Kidney (tissue), 14 donors: ENCODE measurements around the gene CIRBP. TPM values are rescaled to one million over a fixed set of nuclear protein-coding genes. Genes with fewer than 3 reads are reported as not detected.

Experiments used
- DNase-seq, 5 donors: peaks; one replicate each; pipeline ENCODE4 v3.0.0-alpha.2; 2013 to 2020
- FAIRE-seq: peaks from 2 replicates; lab custom pipeline; 2012; peaks lifted over from hg19 to GRCh38; lab: Jason Lieb, UNC
- H3K27ac ChIP-seq, 2 donors: one replicate each; pipeline ENCODE4 v1.7.0; 2013; ENCODE audit warnings: low read depth in 2 of 2, low read length in 2 of 2, inconsistent platforms in 1 of 2
- H3K27me3 ChIP-seq: one replicate; pipeline ENCODE4 v1.7.1; 2013; ENCODE audit warnings: low read length, inconsistent platforms; ENCODE audit not compliant: control insufficient read depth, insufficient read depth
- H3K36me3 ChIP-seq, 3 donors: one replicate each; pipeline versions ENCODE4 v1.7.0 to v1.7.1; 2013; ENCODE audit warnings: low read length in 3 of 3, control low read depth in 1 of 3, inconsistent platforms in 1 of 3; ENCODE audit not compliant: insufficient read depth in 3 of 3, control insufficient read depth in 2 of 3
- H3K4me1 ChIP-seq, 3 donors: one replicate each; pipeline versions ENCODE4 v1.7.0 to v1.7.1; 2013; ENCODE audit warnings: low read length in 3 of 3, inconsistent platforms in 1 of 3, low read depth in 1 of 3; ENCODE audit not compliant: control insufficient read depth in 2 of 3, insufficient read depth in 2 of 3
- H3K4me3 ChIP-seq, 3 donors: one replicate each; pipeline versions ENCODE4 v1.7.0 to v1.8.1; 2013; ENCODE audit warnings: low read length in 3 of 3, control low read depth in 1 of 3, inconsistent platforms in 1 of 3
- H3K9ac ChIP-seq, 3 donors: one replicate each; pipeline versions ENCODE4 v1.7.0 to v1.7.1; 2013; ENCODE audit warnings: low read length in 3 of 3, control low read depth in 1 of 3, inconsistent platforms in 1 of 3
- H3K9me3 ChIP-seq, 3 donors: one replicate each; pipeline versions ENCODE4 v1.7.0 to v1.7.1; 2013; ENCODE audit warnings: low read length in 3 of 3, control low read depth in 1 of 3, inconsistent platforms in 1 of 3; ENCODE audit not compliant: control insufficient read depth in 2 of 3, insufficient read depth in 1 of 3
- CTCF ChIP-seq: IDR thresholded peaks from 3 replicates; pipeline ENCODE4 v1.5.1; 2012; ENCODE audit warnings: mild to moderate bottlenecking, moderate library complexity, borderline replicate concordance; ENCODE audit not compliant: insufficient read depth; ENCODE audit errors: extremely low read depth
- intact Hi-C: fragments of 100-400 bp; cut with DNase I; formaldehyde crosslinking; loops from one replicate; pipeline ENCODE4 v1.11.1; 2022
- polyA plus RNA-seq: library from polyadenylated mRNA; stranded (reverse); fragments of 350-450 nt; fragmentation: Illumina TruSeq; extraction: RNeasy Lipid Tissue Mini Kit (QIAGEN cat#74804); gene quantifications from one replicate; pipeline ENCODE4 v1.2.3, GENCODE V29; 2014; ENCODE audit warnings: low read depth, low replicate concordance; ENCODE audit not compliant: insufficient read depth
- total RNA-seq: library from RNA; stranded (reverse); fragmentation: NEBNext Ultra II Directional; extraction: Animal tissue kit (Norgen Biotek cat#: 25700); gene quantifications from one replicate; pipeline ENCODE4 v1.2.1, GENCODE V29; 2021
- donor health status: control.
- donor health status: control.
- donor health status: control.
- donor health status: control.
- donor health status: control.
- donor health status: DM: yes; HTN: yes; CAD: no.
- donor health status: Normal renal cell carcinoma (clear cell type).

Gene CIRBP
- total and polyA plus RNA-seq, 2 donors from 2014 or later: 408 to 533 TPM

DNA sequence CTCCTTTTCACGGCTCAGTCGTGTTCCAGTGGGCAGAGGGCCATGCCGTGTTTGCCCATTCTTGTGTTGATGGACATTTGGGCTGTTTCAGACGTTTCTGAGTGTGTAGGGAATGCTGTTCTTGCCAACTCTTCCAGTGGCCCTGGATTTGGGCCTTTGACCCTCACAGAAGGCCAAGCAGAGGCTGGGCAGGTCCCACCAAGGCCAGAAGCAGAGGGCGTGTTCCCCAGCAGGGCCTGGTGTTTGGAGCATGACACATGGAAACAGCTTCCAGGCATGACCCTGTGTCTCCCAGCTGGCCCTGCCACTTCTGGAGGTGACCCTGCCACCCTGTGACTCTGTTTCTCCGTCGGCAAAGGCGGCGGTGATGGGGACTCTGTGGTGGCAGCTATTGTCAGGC, 52.4 kb downstream of the CIRBP start:
- FAIRE-seq (no peak), DNase-seq (no peak)
- no peak for TF ChIP-seq CTCF
- no peaks in the 10 kb centered on the region for H3K36me3 ChIP-seq
- H3K9me3 ChIP-seq: no peaks in the 10 kb centered on the region
- H3K27ac ChIP-seq: no peak overlapping the region
- H3K27me3 ChIP-seq: no peaks in the 10 kb centered on the region
- no peaks in the 10 kb centered on the region for H3K4me1 ChIP-seq
- no peak overlapping the region for H3K4me3 ChIP-seq
- intact Hi-C loops: no loop called here
- H3K9ac ChIP-seq: no peak overlapping the region

- Histone ChIP-seq H3K9me3 (no peaks in the 10 kb centered on the region), H3K4me3 (no peak overlapping the region), H3K27me3 (no peaks in the 10 kb centered on the region), H3K27ac (no peak overlapping the region), H3K9ac (no peak overlapping the region), H3K36me3 (no peaks in the 10 kb centered on the region), H3K4me1 (no peaks in the 10 kb centered on the region)
- DNase-seq: no peak
- no peak for FAIRE-seq
- TF ChIP-seq CTCF: no peak
- intact Hi-C loops: no loop called here
Measured at GRCh38 chr19:1322198-1322981, 53.3 kb downstream of the CIRBP start.

- intact Hi-C loops: no loop called here
- no peak overlapping the region for H3K9ac ChIP-seq
- no peak for DNase-seq
- FAIRE-seq: no peak
- H3K4me1 ChIP-seq: no peaks in the 10 kb centered on the region
- H3K9me3 ChIP-seq: no peaks in the 10 kb centered on the region
- no peak overlapping the region for H3K4me3 ChIP-seq
- no peaks in the 10 kb centered on the region for H3K27me3 ChIP-seq
- TF ChIP-seq CTCF: no peak
- no peaks in the 10 kb centered on the region for H3K36me3 ChIP-seq
- H3K27ac ChIP-seq: no peak overlapping the region
Measured at GRCh38 chr19:1324249-1324805, 55.2 kb downstream of the CIRBP start.

Other genes starting within 250 kb of the CIRBP start
- 180 TPM for gene TMEM259, start 248.2 kb upstream of the CIRBP start, total RNA-seq
- gene TMEM259, start 248.2 kb upstream of the CIRBP start, polyA plus RNA-seq: 129 TPM
- not detected for gene RNU6-2, start 247.8 kb upstream of the CIRBP start, total RNA-seq
- not detected for gene RNU6-2, start 247.8 kb upstream of the CIRBP start, polyA plus RNA-seq
- 131 TPM for gene CNN2, start 242.7 kb upstream of the CIRBP start, total RNA-seq
- 64.1 TPM for gene CNN2, start 242.7 kb upstream of the CIRBP start, polyA plus RNA-seq
- gene ABCA7, start 229.2 kb upstream of the CIRBP start, total RNA-seq: 20.4 TPM
- gene ABCA7, start 229.2 kb upstream of the CIRBP start, polyA plus RNA-seq: 11.7 TPM
- gene ARHGAP45, start 202.2 kb upstream of the CIRBP start, total RNA-seq: 50.0 TPM
- 11.8 TPM for gene ARHGAP45, start 202.2 kb upstream of the CIRBP start, polyA plus RNA-seq
- gene POLR2E, start 174.0 kb upstream of the CIRBP start, total RNA-seq: 158 TPM
- 189 TPM for gene POLR2E, start 174.0 kb upstream of the CIRBP start, polyA plus RNA-seq
- 268 TPM for gene GPX4, start 165.3 kb upstream of the CIRBP start, total RNA-seq
- 966 TPM for gene GPX4, start 165.3 kb upstream of the CIRBP start, polyA plus RNA-seq
- gene SBNO2, start 95.1 kb upstream of the CIRBP start, total RNA-seq: 156 TPM
- gene SBNO2, start 95.1 kb upstream of the CIRBP start, polyA plus RNA-seq: 12.2 TPM
- 57.7 TPM for gene STK11, start 63.6 kb upstream of the CIRBP start, total RNA-seq
- 40.7 TPM for gene STK11, start 63.6 kb upstream of the CIRBP start, polyA plus RNA-seq
- 1.1 TPM for gene CBARP, start 31.3 kb upstream of the CIRBP start, total RNA-seq
- 1.0 TPM for gene CBARP, start 31.3 kb upstream of the CIRBP start, polyA plus RNA-seq
- 183 TPM for gene ATP5F1D, start 27.6 kb upstream of the CIRBP start, total RNA-seq
- gene ATP5F1D, start 27.6 kb upstream of the CIRBP start, polyA plus RNA-seq: 641 TPM
- gene MIDN, start 20.7 kb upstream of the CIRBP start, total RNA-seq: 205 TPM
- 21.3 TPM for gene MIDN, start 20.7 kb upstream of the CIRBP start, polyA plus RNA-seq
- 35.3 TPM for gene FAM174C, start 6.2 kb downstream of the CIRBP start, total RNA-seq
- 94.7 TPM for gene FAM174C, start 6.2 kb downstream of the CIRBP start, polyA plus RNA-seq
- not detected for gene EFNA2, start 16.5 kb downstream of the CIRBP start, total RNA-seq
- not detected for gene EFNA2, start 16.5 kb downstream of the CIRBP start, polyA plus RNA-seq
- 85.5 TPM for gene NDUFS7, start 114.6 kb downstream of the CIRBP start, total RNA-seq
- 265 TPM for gene NDUFS7, start 114.6 kb downstream of the CIRBP start, polyA plus RNA-seq
- gene GAMT, start 132.2 kb downstream of the CIRBP start, total RNA-seq: 16.3 TPM
- 209 TPM for gene GAMT, start 132.2 kb downstream of the CIRBP start, polyA plus RNA-seq
- gene DAZAP1, start 138.3 kb downstream of the CIRBP start, total RNA-seq: 98.5 TPM
- 47.7 TPM for gene DAZAP1, start 138.3 kb downstream of the CIRBP start, polyA plus RNA-seq
- gene RPS15, start 169.1 kb downstream of the CIRBP start, total RNA-seq: 893 TPM
- 1,823 TPM for gene RPS15, start 169.1 kb downstream of the CIRBP start, polyA plus RNA-seq
- gene APC2, start 180.8 kb downstream of the CIRBP start, total RNA-seq: 0.25 TPM
- not detected for gene APC2, start 180.8 kb downstream of the CIRBP start, polyA plus RNA-seq
- 32.5 TPM for gene C19orf25, start 209.9 kb downstream of the CIRBP start, total RNA-seq
- gene C19orf25, start 209.9 kb downstream of the CIRBP start, polyA plus RNA-seq: 50.9 TPM
- gene PCSK4, start 221.0 kb downstream of the CIRBP start, total RNA-seq: 5.3 TPM
- 5.5 TPM for gene PCSK4, start 221.0 kb downstream of the CIRBP start, polyA plus RNA-seq
- gene REEP6, start 221.8 kb downstream of the CIRBP start, total RNA-seq: 9.6 TPM
- 60.0 TPM for gene REEP6, start 221.8 kb downstream of the CIRBP start, polyA plus RNA-seq
- gene ADAMTSL5, start 243.7 kb downstream of the CIRBP start, total RNA-seq: 4.6 TPM
- gene ADAMTSL5, start 243.7 kb downstream of the CIRBP start, polyA plus RNA-seq: 1.4 TPM